ENCODE data around the gene NPHP3. TPM values are rescaled to one million over a fixed set of nuclear protein-coding genes. Genes with fewer than 3 reads are reported as not detected.

NPHP3 gene
- total RNA-seq, 1 experiment from 2014 or later: 29.8 TPM

- no peak for DNase-seq (ENCODE audit: low spot score)
Measured at GRCh38 chr3:132690040-132690439, 32.2 kb downstream of the NPHP3 start.

GRCh38 chr3:132682201-132682600, 40.0 kb downstream of the NPHP3 start:
- DNase-seq (ENCODE audit: low spot score): no peak

- no peak for DNase-seq (ENCODE audit: low spot score)
Measured at GRCh38 chr3:132681421-132681820, 40.8 kb downstream of the NPHP3 start.

- DNase-seq (ENCODE audit: low spot score): no peak
Measured at GRCh38 chr3:132679911-132680310, 42.3 kb downstream of the NPHP3 start.

- DNase-seq (ENCODE audit: low spot score): no peak
Measured at GRCh38 chr3:132675408-132675807, 46.8 kb downstream of the NPHP3 start.

GRCh38 chr3:132669256-132669777, 52.9 kb downstream of the NPHP3 start:
- no peak for DNase-seq (ENCODE audit: low spot score)

GRCh38 chr3:132665230-132665745, 56.9 kb downstream of the NPHP3 start:
- no peak for DNase-seq (ENCODE audit: low spot score)

- DNase-seq (ENCODE audit: low spot score): no peak
Measured at GRCh38 chr3:132662212-132662611, 60.0 kb downstream of the NPHP3 start.

- DNase-seq (ENCODE audit: low spot score): no peak
Measured at GRCh38 chr3:132661101-132661500, 61.1 kb downstream of the NPHP3 start.

GRCh38 chr3:132660811-132661070, 61.5 kb downstream of the NPHP3 start:
- no peak for DNase-seq (ENCODE audit: low spot score)

- DNase-seq (ENCODE audit: low spot score): peak; percentile 62
Measured at GRCh38 chr3:132660052-132660810, 62.0 kb downstream of the NPHP3 start, which contains the start of gene UBA5. UBA5 (plus strand) TSS chr3:132660329; CDS start chr3:132660538, 209 bp downstream.

GRCh38 chr3:132659365-132660051, 62.7 kb downstream of the NPHP3 start, which contains the start of gene ACAD11:
ACAD11 (minus strand) TSS chr3:132659809; CDS start chr3:132659751, 58 bp downstream.
- DNase-seq (ENCODE audit: low spot score): peak; percentile 57

GRCh38 chr3:132659000-132659364, 63.2 kb downstream of the NPHP3 start:
- peak; percentile 13 for DNase-seq (ENCODE audit: low spot score)

- no peak for DNase-seq (ENCODE audit: low spot score)
Measured at GRCh38 chr3:132657869-132658747, 64.1 kb downstream of the NPHP3 start.

GRCh38 chr3:132655471-132655870, 66.7 kb downstream of the NPHP3 start:
- DNase-seq (ENCODE audit: low spot score): no peak

GRCh38 chr3:132654721-132655120, 67.5 kb downstream of the NPHP3 start:
- no peak for DNase-seq (ENCODE audit: low spot score)

- no peak for DNase-seq (ENCODE audit: low spot score)
Measured at GRCh38 chr3:132654190-132654589, 68.0 kb downstream of the NPHP3 start.

GRCh38 chr3:132652640-132653270, 69.5 kb downstream of the NPHP3 start:
- DNase-seq (ENCODE audit: low spot score): no peak

GRCh38 chr3:132650153-132650552, 72.1 kb downstream of the NPHP3 start:
- DNase-seq (ENCODE audit: low spot score): no peak

GRCh38 chr3:132645058-132645457, 77.2 kb downstream of the NPHP3 start:
- no peak for DNase-seq (ENCODE audit: low spot score)

- DNase-seq (ENCODE audit: low spot score): no peak
Measured at GRCh38 chr3:132643366-132643765, 78.8 kb downstream of the NPHP3 start.

- no peak for DNase-seq (ENCODE audit: low spot score)
Measured at GRCh38 chr3:132642539-132642847, 79.7 kb downstream of the NPHP3 start.

All from A172 (cell line).